ENCODE data around the gene ZNF664. TPM values are rescaled to one million over a fixed set of nuclear protein-coding genes. Genes with fewer than 3 reads are reported as not detected.

ZNF664 gene
- total and polyA plus RNA-seq, 2 of the 13 experiments (the other 11 are each of a cell fraction or from before 2014, with no cell fraction given), result 43.9 to 56.5 TPM

GRCh38 chr12:124037331-124037730, 64.3 kb downstream of the ZNF664 start (continued):
- TF ChIP-seq ZNF512B (CRISPR knock-in tag; IDR thresholded peaks at IDR 0.05; ENCODE audit: borderline replicate concordance), result no peak
- TF ChIP-seq, protein P1, sequence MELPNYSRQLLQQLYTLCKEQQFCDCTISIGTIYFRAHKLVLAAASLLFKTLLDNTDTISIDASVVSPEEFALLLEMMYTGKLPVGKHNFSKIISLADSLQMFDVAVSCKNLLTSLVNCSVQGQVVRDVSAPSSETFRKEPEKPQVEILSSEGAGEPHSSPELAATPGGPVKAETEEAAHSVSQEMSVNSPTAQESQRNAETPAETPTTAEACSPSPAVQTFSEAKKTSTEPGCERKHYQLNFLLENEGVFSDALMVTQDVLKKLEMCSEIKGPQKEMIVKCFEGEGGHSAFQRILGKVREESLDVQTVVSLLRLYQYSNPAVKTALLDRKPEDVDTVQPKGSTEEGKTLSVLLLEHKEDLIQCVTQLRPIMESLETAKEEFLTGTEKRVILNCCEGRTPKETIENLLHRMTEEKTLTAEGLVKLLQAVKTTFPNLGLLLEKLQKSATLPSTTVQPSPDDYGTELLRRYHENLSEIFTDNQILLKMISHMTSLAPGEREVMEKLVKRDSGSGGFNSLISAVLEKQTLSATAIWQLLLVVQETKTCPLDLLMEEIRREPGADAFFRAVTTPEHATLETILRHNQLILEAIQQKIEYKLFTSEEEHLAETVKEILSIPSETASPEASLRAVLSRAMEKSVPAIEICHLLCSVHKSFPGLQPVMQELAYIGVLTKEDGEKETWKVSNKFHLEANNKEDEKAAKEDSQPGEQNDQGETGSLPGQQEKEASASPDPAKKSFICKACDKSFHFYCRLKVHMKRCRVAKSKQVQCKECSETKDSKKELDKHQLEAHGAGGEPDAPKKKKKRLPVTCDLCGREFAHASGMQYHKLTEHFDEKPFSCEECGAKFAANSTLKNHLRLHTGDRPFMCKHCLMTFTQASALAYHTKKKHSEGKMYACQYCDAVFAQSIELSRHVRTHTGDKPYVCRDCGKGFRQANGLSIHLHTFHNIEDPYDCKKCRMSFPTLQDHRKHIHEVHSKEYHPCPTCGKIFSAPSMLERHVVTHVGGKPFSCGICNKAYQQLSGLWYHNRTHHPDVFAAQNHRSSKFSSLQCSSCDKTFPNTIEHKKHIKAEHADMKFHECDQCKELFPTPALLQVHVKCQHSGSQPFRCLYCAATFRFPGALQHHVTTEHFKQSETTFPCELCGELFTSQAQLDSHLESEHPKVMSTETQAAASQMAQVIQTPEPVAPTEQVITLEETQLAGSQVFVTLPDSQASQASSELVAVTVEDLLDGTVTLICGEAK (IDR thresholded peaks at IDR 0.05), result no peak
- TF ChIP-seq, protein P1 (CRISPR knock-in tag; IDR thresholded peaks at IDR 0.05), result no peak
- TF ChIP-seq, protein P2, sequence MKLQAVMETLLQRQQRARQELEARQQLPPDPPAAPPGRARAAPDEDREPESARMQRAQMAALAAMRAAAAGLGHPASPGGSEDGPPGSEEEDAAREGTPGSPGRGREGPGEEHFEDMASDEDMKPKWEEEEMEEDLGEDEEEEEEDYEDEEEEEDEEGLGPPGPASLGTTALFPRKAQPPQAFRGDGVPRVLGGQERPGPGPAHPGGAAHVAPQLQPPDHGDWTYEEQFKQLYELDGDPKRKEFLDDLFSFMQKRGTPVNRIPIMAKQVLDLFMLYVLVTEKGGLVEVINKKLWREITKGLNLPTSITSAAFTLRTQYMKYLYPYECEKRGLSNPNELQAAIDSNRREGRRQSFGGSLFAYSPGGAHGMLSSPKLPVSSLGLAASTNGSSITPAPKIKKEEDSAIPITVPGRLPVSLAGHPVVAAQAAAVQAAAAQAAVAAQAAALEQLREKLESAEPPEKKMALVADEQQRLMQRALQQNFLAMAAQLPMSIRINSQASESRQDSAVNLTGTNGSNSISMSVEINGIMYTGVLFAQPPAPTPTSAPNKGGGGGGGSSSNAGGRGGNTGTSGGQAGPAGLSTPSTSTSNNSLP (IDR thresholded peaks at IDR 0.05; ENCODE audit: low read depth, low read length), result no peak
- TF ChIP-seq, protein P3, sequence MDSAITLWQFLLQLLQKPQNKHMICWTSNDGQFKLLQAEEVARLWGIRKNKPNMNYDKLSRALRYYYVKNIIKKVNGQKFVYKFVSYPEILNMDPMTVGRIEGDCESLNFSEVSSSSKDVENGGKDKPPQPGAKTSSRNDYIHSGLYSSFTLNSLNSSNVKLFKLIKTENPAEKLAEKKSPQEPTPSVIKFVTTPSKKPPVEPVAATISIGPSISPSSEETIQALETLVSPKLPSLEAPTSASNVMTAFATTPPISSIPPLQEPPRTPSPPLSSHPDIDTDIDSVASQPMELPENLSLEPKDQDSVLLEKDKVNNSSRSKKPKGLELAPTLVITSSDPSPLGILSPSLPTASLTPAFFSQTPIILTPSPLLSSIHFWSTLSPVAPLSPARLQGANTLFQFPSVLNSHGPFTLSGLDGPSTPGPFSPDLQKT (CRISPR knock-in tag; IDR thresholded peaks at IDR 0.05; ENCODE audit: borderline replicate concordance), result no peak
- no peak for TF ChIP-seq PLRG1 (conservative IDR thresholded peaks at IDR 0.05)
- TF ChIP-seq EP300 (IDR thresholded peaks at IDR 0.05; ENCODE audit: low read depth in 2 of 2, low read length in 2 of 2), result no peak
- no peak for TF ChIP-seq EP300 (CRISPR knock-in tag; IDR thresholded peaks at IDR 0.05; ENCODE audit: borderline replicate concordance)
- TF ChIP-seq PAWR (CRISPR knock-in tag; IDR thresholded peaks at IDR 0.05; ENCODE audit: borderline replicate concordance), result no peak
